Stimulated activated CD8-positive, alpha-beta memory T cell treated with anti-CD3 and anti-CD28 coated beads, Interleukin-7, amount 100 ng/mL, for 4 hours (primary cell): ENCODE results near the gene ZDHHC19.
"Not testable (repeated sequence)": the region's sequence is repeated elsewhere in the genome, so short reads cannot be mapped to it uniquely, and the experiment has no call there.

ENCODE experiments used
- DNase-seq, 2 donors: peaks; one replicate each; pipeline ENCODE4 v3.0.0-alpha.2; 2020; ENCODE audit warnings: low read depth in 2 of 2

ZDHHC19 gene

GRCh38 chr3:196203846-196204245 is 7.4 kb downstream of the ZDHHC19 start:
- DNase-seq = no peak

DNA sequence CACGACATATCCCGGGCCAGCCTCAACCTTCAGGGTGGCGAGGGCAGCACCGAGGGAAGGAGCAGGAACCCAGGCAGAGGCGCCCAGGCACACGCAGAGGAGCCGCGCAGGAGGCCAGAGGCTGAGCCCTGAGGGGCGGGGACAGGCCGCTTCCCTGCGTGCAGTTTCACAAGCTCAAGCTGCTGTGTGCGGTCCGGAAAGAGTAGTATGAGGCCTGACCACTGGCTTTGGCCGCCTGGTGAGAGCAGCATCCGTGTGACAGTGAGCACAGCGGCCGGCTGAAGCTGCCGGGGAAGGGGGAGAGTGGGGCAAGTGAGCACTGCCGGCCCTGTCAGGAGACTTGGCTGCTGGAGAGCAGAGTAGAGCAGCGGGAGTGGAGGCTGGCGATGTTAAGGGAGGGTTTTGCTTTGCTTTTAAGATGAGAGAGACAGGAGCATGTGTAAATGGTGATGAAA is 8.7 kb downstream of the ZDHHC19 start:
- no peak for DNase-seq

GRCh38 chr3:196198771-196199753 is 12.1 kb downstream of the ZDHHC19 start:
- no peak for DNase-seq

- DNase-seq = no peak
Measured at GRCh38 chr3:196198081-196198675, 13.0 kb downstream of the ZDHHC19 start.

DNA sequence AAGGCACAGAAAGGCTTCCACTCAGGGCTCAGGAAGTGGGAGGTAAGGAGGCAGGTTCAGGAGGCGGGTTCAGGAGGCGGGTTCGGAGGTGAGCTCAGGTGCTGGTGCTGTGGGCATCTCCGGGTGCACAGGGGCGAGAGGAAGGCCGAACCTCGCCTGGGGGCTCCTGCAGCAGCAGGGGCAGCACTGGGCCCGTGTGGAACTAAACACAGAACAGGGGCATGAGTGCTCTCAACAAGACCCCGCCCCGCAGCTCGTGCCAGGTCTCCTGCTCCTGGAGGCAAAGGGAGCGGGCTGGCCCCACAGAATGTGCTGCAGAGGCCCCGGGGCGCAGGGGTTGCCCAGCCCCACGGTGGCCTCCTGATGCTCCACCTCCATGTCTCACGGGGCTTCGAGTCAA is 13.7 kb downstream of the ZDHHC19 start:
- DNase-seq = no peak

- DNase-seq = no peak
Measured at GRCh38 chr3:196195664-196196265, 15.4 kb downstream of the ZDHHC19 start.

GRCh38 chr3:196194542-196194915 is 16.7 kb downstream of the ZDHHC19 start:
- DNase-seq = no peak

- DNase-seq = no peak
Measured at GRCh38 chr3:196193736-196194541, 17.3 kb downstream of the ZDHHC19 start.

DNA sequence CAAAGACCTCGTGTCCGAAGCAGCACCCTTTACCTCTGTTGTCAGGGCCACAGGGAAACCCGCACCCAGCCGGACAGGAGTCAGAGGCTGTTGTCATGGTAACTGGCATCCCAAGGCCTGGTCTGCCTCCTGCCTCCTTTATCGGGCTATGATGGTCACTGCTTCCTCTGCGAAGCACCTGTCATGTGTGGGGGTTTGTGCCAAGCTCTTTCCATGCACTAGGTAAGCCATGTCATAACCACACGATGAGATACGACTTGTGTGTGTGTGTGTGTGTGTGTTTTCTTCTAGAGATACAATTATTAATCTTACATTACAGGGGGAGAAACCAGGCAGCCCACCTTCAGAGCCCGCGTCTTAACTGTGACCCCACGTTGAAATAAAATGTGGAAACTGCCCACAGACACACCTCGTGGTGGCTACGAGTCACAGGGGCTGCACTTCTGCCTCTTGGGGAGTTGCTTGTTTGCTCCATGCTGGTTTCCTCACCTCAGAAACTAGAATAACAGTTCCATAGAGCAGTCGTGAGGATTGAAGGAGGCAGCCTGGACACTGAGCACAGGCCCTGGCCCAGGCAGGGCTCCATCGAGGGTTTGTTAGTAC is 18.0 kb downstream of the ZDHHC19 start:
- no peak for DNase-seq

GRCh38 chr3:196192524-196193051 is 18.6 kb downstream of the ZDHHC19 start:
- DNase-seq = no peak

- peak in 1 of 2 donors; percentile 41 for DNase-seq
Measured at GRCh38 chr3:196192036-196192523, 19.1 kb downstream of the ZDHHC19 start.

DNA sequence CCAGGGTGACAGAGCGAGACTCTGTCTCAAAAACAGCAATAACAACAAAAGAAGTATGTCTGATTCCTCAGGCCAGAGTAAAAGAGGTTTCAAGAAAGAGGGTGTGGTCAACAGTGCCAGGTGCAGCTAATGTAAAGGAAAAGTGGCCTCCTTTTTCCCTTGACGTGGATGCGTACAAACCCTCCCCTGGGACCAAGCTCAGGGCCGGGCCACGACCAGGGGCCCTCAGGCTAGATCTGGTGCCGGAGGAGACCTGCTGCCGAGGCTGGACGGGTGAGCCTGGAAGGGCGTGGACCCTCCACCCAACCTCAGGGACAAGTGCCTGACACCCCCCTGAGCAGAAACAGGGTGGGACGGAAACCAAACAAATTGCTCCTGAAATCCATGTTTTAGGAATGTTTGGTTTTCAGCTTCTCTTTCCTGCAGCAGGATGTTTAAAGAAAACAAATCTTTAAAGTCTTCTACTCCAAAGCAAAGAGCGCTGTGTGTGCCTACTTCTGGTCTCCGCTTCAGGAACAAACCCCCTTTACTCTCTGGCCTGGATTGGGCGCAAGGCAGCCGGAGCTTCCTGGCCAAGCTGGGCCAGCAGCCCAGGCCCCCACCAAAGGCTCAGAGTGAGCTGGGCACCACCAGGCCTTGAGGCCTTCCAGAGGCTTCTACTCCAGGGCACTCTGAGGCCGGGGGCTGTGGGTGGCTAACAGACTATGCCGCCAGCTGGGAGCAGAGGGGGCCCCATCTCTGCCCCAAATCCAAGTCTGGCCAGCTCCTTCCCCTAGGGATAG is 21.4 kb downstream of the ZDHHC19 start:
- DNase-seq = no peak

DNA sequence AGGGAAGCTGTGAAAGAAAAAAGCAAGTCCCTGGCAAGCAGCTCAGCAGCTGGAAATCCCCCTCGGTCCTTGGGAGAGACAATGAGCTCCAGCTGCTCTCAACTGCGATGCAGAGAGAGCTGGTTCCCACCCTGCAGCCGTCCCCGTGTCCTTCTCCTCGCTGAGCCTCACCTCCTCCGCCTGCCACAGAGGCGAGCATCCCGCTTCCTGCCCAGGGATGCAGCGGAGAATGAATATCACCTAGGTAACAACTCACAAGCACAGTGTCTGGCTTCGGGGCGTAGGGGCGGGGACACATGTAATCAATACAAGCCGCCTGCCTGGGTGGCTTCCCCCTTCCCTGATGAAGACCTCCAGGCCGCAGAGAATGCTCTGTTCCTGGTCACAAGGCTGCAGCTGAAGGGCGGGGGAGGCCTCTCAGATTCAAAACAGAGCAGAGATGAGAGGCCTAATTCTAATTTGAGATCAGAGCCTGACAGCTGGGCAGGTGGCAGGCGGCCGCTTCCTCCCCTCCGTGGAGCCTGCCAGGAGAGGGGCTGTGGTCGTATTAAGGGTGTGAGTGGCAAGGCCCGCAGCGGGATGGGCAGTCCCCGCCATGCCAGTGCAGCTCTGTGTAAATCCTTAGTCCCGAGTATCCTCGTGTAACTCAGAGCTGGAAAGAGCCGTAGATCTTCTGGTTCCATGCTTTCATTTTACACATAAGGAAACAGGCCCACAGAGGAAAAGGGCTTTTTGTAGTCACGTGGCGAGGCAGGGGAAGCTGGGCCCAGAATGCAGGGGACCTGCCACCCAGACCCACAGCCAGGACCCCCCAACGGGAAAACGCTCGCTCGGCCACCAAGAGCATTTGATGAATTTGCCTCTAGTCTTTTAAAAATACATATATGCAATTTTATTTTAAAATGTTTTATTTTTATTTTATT is 24.3 kb downstream of the ZDHHC19 start:
- no peak for DNase-seq

- DNase-seq = no peak
Measured at GRCh38 chr3:196184881-196185280, 26.3 kb downstream of the ZDHHC19 start.

DNA sequence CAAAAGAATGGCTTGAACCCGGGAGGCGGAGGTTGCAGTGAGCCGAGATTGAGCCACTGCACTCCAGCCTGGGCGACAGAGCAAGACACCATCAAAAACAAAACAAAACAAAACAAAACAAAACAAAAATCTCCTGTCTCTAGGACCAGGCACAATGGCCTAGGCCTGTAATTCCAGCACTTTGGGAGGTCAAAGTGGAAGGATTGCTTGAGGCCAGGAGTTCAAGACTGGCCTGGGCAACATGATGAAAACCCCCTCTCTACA is 27.1 kb downstream of the ZDHHC19 start:
- not testable (repeated sequence) for DNase-seq

DNA sequence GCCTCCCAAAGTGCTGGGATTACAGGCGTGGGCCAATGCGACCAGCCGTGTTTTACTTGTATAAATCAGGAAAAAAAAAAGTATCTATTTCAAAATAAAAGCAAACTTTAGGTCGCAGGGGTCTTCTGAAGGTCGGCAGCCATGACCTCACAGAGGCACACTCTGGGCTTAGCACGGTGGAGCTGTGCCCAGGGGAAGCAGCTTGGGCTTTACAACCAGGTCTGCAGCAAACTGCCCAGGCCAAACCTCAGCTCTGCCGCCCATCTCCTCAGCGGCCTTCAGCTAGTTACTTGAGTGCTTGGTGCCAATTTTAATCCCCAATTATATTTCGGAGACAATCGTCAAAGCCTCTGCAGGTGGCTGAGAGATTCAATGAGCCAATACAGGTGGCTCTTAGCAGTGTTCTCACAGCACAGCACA is 30.1 kb downstream of the ZDHHC19 start:
- no peak for DNase-seq

GRCh38 chr3:196180346-196180745 is 30.9 kb downstream of the ZDHHC19 start:
- DNase-seq = no peak

DNA sequence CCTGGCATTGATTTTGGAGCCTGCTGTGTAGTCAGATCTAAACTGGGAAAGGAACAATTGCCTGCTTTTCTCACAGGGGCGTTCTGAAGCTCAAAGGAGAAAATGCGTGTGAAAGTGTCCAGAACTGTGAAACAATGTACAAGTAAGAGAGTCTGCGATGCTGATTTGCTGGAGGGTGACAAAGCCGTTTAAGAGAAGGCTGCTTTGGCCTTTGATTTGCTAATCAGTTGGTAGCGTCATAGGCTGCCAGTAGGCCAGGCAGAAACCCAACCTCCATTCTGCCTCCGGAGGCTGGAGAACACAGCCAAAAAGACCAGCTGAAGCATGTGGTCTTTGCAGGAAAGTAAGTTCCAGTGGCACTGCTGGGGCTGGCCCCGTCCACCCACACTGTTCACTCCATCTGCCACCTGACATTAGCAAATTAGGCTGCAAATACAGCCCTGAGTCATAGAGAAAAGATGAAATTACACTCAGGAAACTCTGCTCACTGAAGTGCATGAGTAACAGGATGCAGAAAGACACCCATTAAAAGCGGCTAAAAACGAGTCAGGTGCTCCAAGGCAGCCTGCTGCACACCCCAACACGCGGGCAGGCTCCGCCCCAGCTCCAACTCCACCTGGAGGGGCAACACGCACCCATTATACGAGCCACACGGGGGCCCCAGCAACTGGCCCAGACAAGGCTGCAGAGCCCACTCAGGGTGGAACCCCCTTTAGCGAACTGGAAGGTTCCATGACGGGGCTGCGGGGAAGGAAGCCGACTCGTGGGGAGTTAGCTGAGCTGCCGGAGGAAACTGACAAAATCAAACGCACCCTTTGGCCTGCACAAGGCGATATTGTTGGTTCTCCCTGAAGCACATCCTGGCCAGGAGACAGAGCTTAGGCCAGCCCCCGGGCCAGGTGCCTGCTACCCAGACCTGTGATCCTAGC is 31.6 kb downstream of the ZDHHC19 start:
- DNase-seq = peak; percentile 86 to 87
